ENCODE measurements around the gene D2HGDH. TPM values are rescaled to one million over a fixed set of nuclear protein-coding genes. Genes with fewer than 3 reads are reported as not detected.
A peak's percentile ranks its signal among the peaks of the same experiment; 100 is the strongest.
"Not testable (repeated sequence)": the region's sequence is repeated elsewhere in the genome, so short reads cannot be mapped to it uniquely, and the experiment has no call there.

The D2HGDH gene
- total and polyA plus RNA-seq, 4 donors: 4.1 to 69.8 (median 25.2) TPM

DNA sequence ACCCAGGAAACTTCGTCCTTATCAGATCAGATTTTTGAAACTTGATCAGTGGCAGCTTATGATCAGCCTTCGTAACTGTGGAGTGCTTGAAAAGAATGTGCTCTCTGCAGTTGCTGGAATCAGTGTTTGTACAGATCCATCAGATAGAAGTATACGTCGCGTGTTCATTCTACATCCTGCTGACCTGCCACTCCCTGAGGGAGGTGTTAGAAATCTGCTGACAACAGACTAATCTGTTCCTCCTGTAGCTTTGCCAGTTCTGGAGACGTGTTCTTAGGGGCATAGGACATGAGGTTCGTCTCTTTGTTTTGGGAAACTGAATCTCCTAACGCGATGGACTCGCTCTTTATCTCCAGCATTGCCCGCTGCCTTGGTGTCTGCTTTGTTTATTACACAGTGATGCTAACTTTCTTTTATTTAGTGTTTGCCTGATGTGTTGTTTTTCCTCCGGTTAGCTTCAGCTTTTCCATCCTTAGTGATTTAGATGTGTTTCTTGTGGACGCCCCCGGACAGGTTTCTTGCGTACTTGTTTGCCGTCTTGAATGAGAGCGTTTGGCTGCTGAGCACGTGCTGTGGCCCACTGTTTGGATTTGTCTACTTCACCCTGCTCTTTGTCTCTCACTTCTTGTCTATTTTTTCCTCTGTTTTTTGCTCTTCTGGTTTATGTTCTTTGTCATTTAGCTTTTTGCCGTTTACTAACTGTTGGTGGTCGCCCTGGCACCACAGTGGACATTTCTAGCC, 24.8 kb downstream of the D2HGDH start:
- Histone ChIP-seq H3K27ac (ENCODE audit: low read depth in 1 of 2, low read length in 2 of 2) (no peak overlapping the region), H3K4me1 (ENCODE audit: control insufficient read depth in 1 of 2, insufficient read depth in 2 of 2, low read length in 2 of 2) (no peaks in the 10 kb centered on the region), H3K36me3 (ENCODE audit: control insufficient read depth in 1 of 2, insufficient read depth in 2 of 2, low read length in 1 of 2) (no peaks in the 10 kb centered on the region), H3K27me3 (ENCODE audit: control insufficient read depth in 1 of 2, insufficient read depth in 2 of 2, low read length in 1 of 2) (no peaks in the 10 kb centered on the region), H3K9me3 (ENCODE audit: control insufficient read depth, low read length) (no peaks in the 10 kb centered on the region), H3K4me3 (ENCODE audit: low read length in 2 of 2) (no peak overlapping the region)
- intact Hi-C loops (cut with DNase I): no loop called here
- ATAC-seq (ENCODE audit: low FRiP score) (no peak), DNase-seq (peak in 1 of 2 donors; percentile 24)
- 85 to 87% methylated on average over 20 of the region's 20 CpGs for WGBS, 2 donors

DNA sequence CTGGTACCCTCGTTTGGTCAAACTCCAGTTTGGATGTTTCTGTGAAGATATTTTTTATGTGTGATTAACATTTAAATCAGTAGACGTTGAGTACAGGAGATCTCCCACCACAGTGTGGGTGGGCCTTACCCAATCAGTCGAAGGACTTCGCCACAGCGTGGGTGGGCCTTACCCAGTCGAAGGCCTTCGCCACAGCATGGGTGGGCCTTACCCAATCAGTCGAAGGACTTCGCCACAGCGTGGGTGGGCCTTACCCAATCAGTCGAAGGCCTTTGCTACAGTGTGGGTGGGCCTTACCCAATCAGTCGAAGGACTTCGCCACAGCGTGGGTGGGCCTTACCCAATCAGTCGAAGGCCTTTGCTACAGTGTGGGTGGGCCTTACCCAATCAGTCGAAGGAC, 25.5 kb downstream of the D2HGDH start:
- H3K4me3 ChIP-seq (ENCODE audit: low read length in 2 of 2); H3K27me3 ChIP-seq (ENCODE audit: control insufficient read depth in 1 of 2, insufficient read depth in 2 of 2, low read length in 1 of 2); H3K36me3 ChIP-seq (ENCODE audit: control insufficient read depth in 1 of 2, insufficient read depth in 2 of 2, low read length in 1 of 2); ATAC-seq (ENCODE audit: low FRiP score); H3K4me1 ChIP-seq (ENCODE audit: control insufficient read depth in 1 of 2, insufficient read depth in 2 of 2, low read length in 2 of 2); H3K27ac ChIP-seq (ENCODE audit: low read depth in 1 of 2, low read length in 2 of 2); H3K9me3 ChIP-seq (ENCODE audit: control insufficient read depth, low read length); intact Hi-C loops (cut with DNase I): not testable (repeated sequence)
- WGBS, 2 donors: 95 to 96% methylated on average over 7 to 11 of the region's 16 CpGs
- peak; percentile 22 to 36 for DNase-seq

GRCh38 chr2:241760301-241760771, 25.9 kb downstream of the D2HGDH start:
- peak; percentile 39 to 55 for DNase-seq
- H3K9me3 ChIP-seq (ENCODE audit: control insufficient read depth, low read length): no peaks in the 10 kb centered on the region
- H3K27ac ChIP-seq (ENCODE audit: low read depth in 1 of 2, low read length in 2 of 2): no peak overlapping the region
- no peaks in the 10 kb centered on the region for H3K36me3 ChIP-seq (ENCODE audit: control insufficient read depth in 1 of 2, insufficient read depth in 2 of 2, low read length in 1 of 2)
- no peaks in the 10 kb centered on the region for H3K27me3 ChIP-seq (ENCODE audit: control insufficient read depth in 1 of 2, insufficient read depth in 2 of 2, low read length in 1 of 2)
- ATAC-seq (ENCODE audit: low FRiP score): no peak
- intact Hi-C loops (cut with DNase I): no loop called here
- H3K4me3 ChIP-seq (ENCODE audit: low read length in 2 of 2): no peak overlapping the region
- no peaks in the 10 kb centered on the region for H3K4me1 ChIP-seq (ENCODE audit: control insufficient read depth in 1 of 2, insufficient read depth in 2 of 2, low read length in 2 of 2)
- WGBS, 2 donors: 98% methylated on average over 16 to 17 of the region's 17 CpGs

GRCh38 chr2:241762321-241762932, 28.0 kb downstream of the D2HGDH start:
- Histone ChIP-seq H3K4me3 (ENCODE audit: low read length in 2 of 2) (no peak overlapping the region), H3K4me1 (ENCODE audit: control insufficient read depth in 1 of 2, insufficient read depth in 2 of 2, low read length in 2 of 2) (no peaks in the 10 kb centered on the region), H3K36me3 (ENCODE audit: control insufficient read depth in 1 of 2, insufficient read depth in 2 of 2, low read length in 1 of 2) (no peaks in the 10 kb centered on the region), H3K27me3 (ENCODE audit: control insufficient read depth in 1 of 2, insufficient read depth in 2 of 2, low read length in 1 of 2) (no peaks in the 10 kb centered on the region), H3K9me3 (ENCODE audit: control insufficient read depth, low read length) (no peaks in the 10 kb centered on the region), H3K27ac (ENCODE audit: low read depth in 1 of 2, low read length in 2 of 2) (no peak overlapping the region)
- DNase-seq (no peak), ATAC-seq (ENCODE audit: low FRiP score) (no peak)
- 80 to 85% methylated on average over 18 of the region's 18 CpGs for WGBS, 2 donors
- intact Hi-C loops (cut with DNase I): no loop called here

GRCh38 chr2:241762933-241763369, 28.5 kb downstream of the D2HGDH start:
- intact Hi-C loops (cut with DNase I): no loop called here
- 91 to 92% methylated on average over 13 of the region's 13 CpGs for WGBS, 2 donors
- Histone ChIP-seq H3K9me3 (ENCODE audit: control insufficient read depth, low read length) (no peaks in the 10 kb centered on the region), H3K4me3 (ENCODE audit: low read length in 2 of 2) (no peak overlapping the region), H3K4me1 (ENCODE audit: control insufficient read depth in 1 of 2, insufficient read depth in 2 of 2, low read length in 2 of 2) (no peaks in the 10 kb centered on the region), H3K27ac (ENCODE audit: low read depth in 1 of 2, low read length in 2 of 2) (no peak overlapping the region), H3K36me3 (ENCODE audit: control insufficient read depth in 1 of 2, insufficient read depth in 2 of 2, low read length in 1 of 2) (no peaks in the 10 kb centered on the region), H3K27me3 (ENCODE audit: control insufficient read depth in 1 of 2, insufficient read depth in 2 of 2, low read length in 1 of 2) (no peaks in the 10 kb centered on the region)
- peak in 1 of 2 donors; percentile 57 for DNase-seq
- ATAC-seq (ENCODE audit: low FRiP score): no peak

- intact Hi-C loops (cut with DNase I): no loop called here
- WGBS, 2 donors: 77 to 84% methylated on average over 20 of the region's 20 CpGs
- ATAC-seq (ENCODE audit: low FRiP score): no peak
- H3K4me1 ChIP-seq (ENCODE audit: control insufficient read depth in 1 of 2, insufficient read depth in 2 of 2, low read length in 2 of 2): no peaks in the 10 kb centered on the region
- no peaks in the 10 kb centered on the region for H3K9me3 ChIP-seq (ENCODE audit: control insufficient read depth, low read length)
- DNase-seq: peak in 1 of 2 donors; percentile 61
- H3K27me3 ChIP-seq (ENCODE audit: control insufficient read depth in 1 of 2, insufficient read depth in 2 of 2, low read length in 1 of 2): no peaks in the 10 kb centered on the region
- no peak overlapping the region for H3K4me3 ChIP-seq (ENCODE audit: low read length in 2 of 2)
- H3K27ac ChIP-seq (ENCODE audit: low read depth in 1 of 2, low read length in 2 of 2): no peak overlapping the region
- no peaks in the 10 kb centered on the region for H3K36me3 ChIP-seq (ENCODE audit: control insufficient read depth in 1 of 2, insufficient read depth in 2 of 2, low read length in 1 of 2)
Observed at GRCh38 chr2:241763551-241764274, 29.3 kb downstream of the D2HGDH start.

DNA sequence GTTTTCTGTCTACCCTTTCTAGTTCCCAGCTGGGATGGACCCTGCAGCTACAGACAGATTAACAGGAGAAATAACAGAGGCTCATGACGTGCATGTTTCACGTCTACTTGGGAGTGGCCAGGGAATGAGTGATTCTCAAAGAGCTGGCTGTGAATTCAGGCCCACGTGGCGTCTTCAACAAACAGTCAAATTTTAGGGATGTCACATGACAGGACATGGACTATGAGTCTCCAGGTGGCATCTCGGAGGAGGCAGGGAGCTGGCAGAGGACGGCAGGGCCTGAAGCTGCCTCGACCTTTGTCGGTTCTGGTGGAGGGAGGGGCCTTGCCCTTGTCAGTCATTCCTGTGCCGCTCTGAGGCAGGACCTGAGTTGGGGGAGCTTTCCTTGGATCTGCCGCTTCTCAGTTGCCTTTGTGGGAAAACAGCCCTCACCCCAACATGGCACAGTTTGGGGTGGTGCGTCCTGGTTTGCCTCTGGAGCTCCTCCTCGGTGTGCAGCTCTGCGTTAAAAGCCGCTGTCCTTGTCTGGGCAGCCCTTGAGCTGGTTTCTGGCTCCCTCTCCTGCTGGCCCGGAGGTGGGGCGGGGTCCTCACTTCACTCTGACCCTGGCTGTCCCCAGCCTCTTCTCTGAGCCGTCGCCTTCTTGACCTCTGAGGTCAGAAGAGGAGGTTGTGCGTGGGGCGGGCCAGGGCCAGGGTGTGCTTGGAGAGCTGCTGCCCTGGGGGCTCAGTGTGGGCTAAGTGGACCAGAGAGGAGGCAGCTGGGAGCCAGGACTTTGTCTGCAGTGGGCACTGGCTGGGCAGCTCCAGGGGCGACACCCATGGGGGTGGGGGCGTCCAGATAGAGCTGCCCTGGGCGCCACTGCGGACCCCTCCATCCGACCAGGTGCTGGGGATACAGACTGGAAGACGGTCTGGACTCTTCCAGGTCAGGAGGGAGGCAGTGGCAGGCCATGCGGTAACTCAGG, 30.1 kb downstream of the D2HGDH start:
- ATAC-seq (ENCODE audit: low FRiP score): no peak
- Histone ChIP-seq H3K27me3 (ENCODE audit: control insufficient read depth in 1 of 2, insufficient read depth in 2 of 2, low read length in 1 of 2) (no peaks in the 10 kb centered on the region), H3K36me3 (ENCODE audit: control insufficient read depth in 1 of 2, insufficient read depth in 2 of 2, low read length in 1 of 2) (no peaks in the 10 kb centered on the region), H3K4me1 (ENCODE audit: control insufficient read depth in 1 of 2, insufficient read depth in 2 of 2, low read length in 2 of 2) (no peaks in the 10 kb centered on the region), H3K27ac (ENCODE audit: low read depth in 1 of 2, low read length in 2 of 2) (no peak overlapping the region), H3K4me3 (ENCODE audit: low read length in 2 of 2) (no peak overlapping the region), H3K9me3 (ENCODE audit: control insufficient read depth, low read length) (no peaks in the 10 kb centered on the region)
- 85 to 89% methylated on average over 27 of the region's 27 CpGs for WGBS, 2 donors
- intact Hi-C loops (cut with DNase I): no loop called here
- DNase-seq: peak in 1 of 2 donors; percentile 62
